ENCODE measurements around the gene MAP4K4. TPM values are rescaled to one million over a fixed set of nuclear protein-coding genes. Genes with fewer than 3 reads are reported as not detected.

MAP4K4 gene
- total and polyA plus RNA-seq, 8 donors, result 9.6 to 71.6 (median 23.8) TPM

- no peak overlapping the region for H3K27ac ChIP-seq
- no peak overlapping the region for H3K4me3 ChIP-seq
- H3K36me3 ChIP-seq, result no peaks in the 10 kb centered on the region
- intact Hi-C loops (cut with DNase I; ENCODE audit: low total_unique reads), result no loop called here
- WGBS, 5 donors, result 63 to 89% (median 80%) methylated on average over 4 of the region's 4 CpGs
- H3K4me1 ChIP-seq, result peaks cover 0 to 50% (median 27%) of the 10 kb centered on the region in 4 donors
- no peaks in the 10 kb centered on the region for H3K27me3 ChIP-seq
- TF ChIP-seq POLR2AphosphoS5 (IDR thresholded peaks at IDR 0.05) (no peak), EP300 (IDR thresholded peaks at IDR 0.05) (no peak), CTCF (IDR thresholded peaks at IDR 0.05) (no peak), POLR2A (IDR thresholded peaks at IDR 0.05) (no peak)
- H3K9me3 ChIP-seq, result no peaks in the 10 kb centered on the region
- DNase-seq, result peak in 1 of 2 donors; percentile 25
Observed at GRCh38 chr2:101781326-101781725, 83.8 kb downstream of the MAP4K4 start.

- DNase-seq, result peak in 1 of 2 donors; percentile 23
- no peak overlapping the region for H3K4me3 ChIP-seq
- H3K9me3 ChIP-seq, result no peaks in the 10 kb centered on the region
- H3K4me1 ChIP-seq, result peaks cover 0 to 49% (median 27%) of the 10 kb centered on the region in 4 donors
- intact Hi-C loops (cut with DNase I; ENCODE audit: low total_unique reads), result no loop called here
- no peaks in the 10 kb centered on the region for H3K27me3 ChIP-seq
- WGBS, 5 donors, result 75 to 85% (median 82%) methylated on average over 6 of the region's 6 CpGs
- H3K27ac ChIP-seq, result no peak overlapping the region
- no peak for TF ChIP-seq CTCF (IDR thresholded peaks at IDR 0.05)
- TF ChIP-seq POLR2A (IDR thresholded peaks at IDR 0.05), result no peak
- no peak for TF ChIP-seq POLR2AphosphoS5 (IDR thresholded peaks at IDR 0.05)
- no peak for TF ChIP-seq EP300 (IDR thresholded peaks at IDR 0.05)
- H3K36me3 ChIP-seq, result no peaks in the 10 kb centered on the region
Observed at GRCh38 chr2:101781791-101782426, 84.4 kb downstream of the MAP4K4 start.

- 70 to 84% (median 81%) methylated on average over 5 of the region's 5 CpGs for whole genome bisulfite sequencing, 5 donors
- H3K27ac ChIP-seq, result no peak overlapping the region
- H3K9me3 ChIP-seq, result no peaks in the 10 kb centered on the region
- H3K36me3 ChIP-seq, result no peaks in the 10 kb centered on the region
- no peak for DNase-seq
- H3K27me3 ChIP-seq, result no peaks in the 10 kb centered on the region
- intact Hi-C loops (cut with DNase I; ENCODE audit: low total_unique reads), result no loop called here
- TF ChIP-seq POLR2A (IDR thresholded peaks at IDR 0.05), result no peak
- no peak for TF ChIP-seq POLR2AphosphoS5 (IDR thresholded peaks at IDR 0.05)
- TF ChIP-seq EP300 (IDR thresholded peaks at IDR 0.05), result no peak
- no peak for TF ChIP-seq CTCF (IDR thresholded peaks at IDR 0.05)
- H3K4me3 ChIP-seq, result no peak overlapping the region
- H3K4me1 ChIP-seq, result peaks cover 0 to 49% (median 27%) of the 10 kb centered on the region in 4 donors
Observed at GRCh38 chr2:101782427-101782792, 84.9 kb downstream of the MAP4K4 start.

GRCh38 chr2:101787097-101787496 is 89.6 kb downstream of the MAP4K4 start:
- Histone ChIP-seq H3K27me3 (no peaks in the 10 kb centered on the region), H3K27ac (no peak overlapping the region), H3K4me3 (no peak overlapping the region), H3K4me1 (peaks cover 0 to 47% (median 15%) of the 10 kb centered on the region in 4 donors), H3K9me3 (no peaks in the 10 kb centered on the region), H3K36me3 (peaks cover 0 to 5% (median 2%) of the 10 kb centered on the region in 4 donors)
- intact Hi-C loops (cut with DNase I; ENCODE audit: low total_unique reads), result no loop called here
- TF ChIP-seq POLR2A (IDR thresholded peaks at IDR 0.05) (no peak), EP300 (IDR thresholded peaks at IDR 0.05) (no peak), POLR2AphosphoS5 (IDR thresholded peaks at IDR 0.05) (no peak), CTCF (IDR thresholded peaks at IDR 0.05) (no peak)
- WGBS, 5 donors, result 91 to 96% (median 93%) methylated on average over 3 of the region's 3 CpGs
- no peak for DNase-seq

Measured in stomach (tissue), 9 donors.